HepG2 (cell line): ENCODE results near the gene TADA2A. TPM values are rescaled to one million over a fixed set of nuclear protein-coding genes. Genes with fewer than 3 reads are reported as not detected.

Experiments used
- ATF6 ChIP-seq: sonication (generic); formaldehyde crosslinking; conservative IDR thresholded peaks from 2 replicates; pipeline ENCODE4 v1.4.0; 2020; ENCODE audit warnings: missing genetic modification reagents
- IRF9 ChIP-seq: sonication (generic); formaldehyde crosslinking; IDR thresholded peaks from 2 replicates; pipeline ENCODE4 v1.8.0; 2022; ENCODE audit warnings: missing genetic modification reagents, mild to moderate bottlenecking, borderline replicate concordance
- MTF1 ChIP-seq: sonication (generic); formaldehyde crosslinking; IDR thresholded peaks from 2 replicates; pipeline ENCODE4 v1.5.0; 2020; ENCODE audit warnings: missing genetic modification reagents
- RFXANK ChIP-seq: IDR thresholded peaks from 2 replicates; pipeline ENCODE4 v1.6.1; 2016
- SP140L ChIP-seq: sonication (generic); formaldehyde crosslinking; IDR thresholded peaks from 2 replicates; pipeline ENCODE4 v1.4.0; 2020; ENCODE audit warnings: missing genetic modification reagents, borderline replicate concordance
- ZNF335 ChIP-seq: sonication (generic); formaldehyde crosslinking; IDR thresholded peaks from 2 replicates; pipeline ENCODE4 v1.4.0; 2020; ENCODE audit warnings: missing genetic modification reagents
- ZNF354B ChIP-seq: sonication (generic); formaldehyde crosslinking; IDR thresholded peaks from 2 replicates; pipeline ENCODE4 v1.8.0; 2022; ENCODE audit warnings: mild to moderate bottlenecking, missing genetic modification reagents
- ZNF746 ChIP-seq: sonication (generic); formaldehyde crosslinking; IDR thresholded peaks from 2 replicates; pipeline ENCODE4 v1.8.0; 2022; ENCODE audit warnings: mild to moderate bottlenecking, missing genetic modification reagents
- ZSCAN29 ChIP-seq: sonication (generic); formaldehyde crosslinking; conservative IDR thresholded peaks from 2 replicates; pipeline ENCODE4 v1.4.0; 2020; ENCODE audit warnings: mild to moderate bottlenecking, missing genetic modification reagents
- polyA plus RNA-seq, 8 experiments: library from polyadenylated mRNA; depleted of rRNA in 3 of 8; stranded (reverse) in 7 of 8; unstranded in 1 of 8; fragments of >200 nt; fragmentation: Illumina TruSeq in 4 of 8; extraction: Trizol in 4 of 8; gene quantifications; 2 replicates each; pipeline versions ENCODE4 v1.2.1 to v1.2.3, GENCODE V29; 2011 to 2016; ENCODE audit warnings: low read depth in 4 of 8, missing spikeins in 1 of 8, mixed read lengths in 1 of 8; ENCODE audit not compliant: insufficient read depth in 1 of 8
- total RNA-seq, 5 experiments: library from RNA; depleted of rRNA; stranded (reverse); fragments of >200 nt; fragmentation: Illumina TruSeq; extraction: Trizol; gene quantifications; 2 replicates each; pipeline ENCODE4 v1.2.3, GENCODE V29; 2016; ENCODE audit warnings: low read depth in 1 of 5
- TF ChIP-seq, protein P1 (sequence below): sonication (generic); formaldehyde crosslinking; IDR thresholded peaks from 2 replicates; pipeline ENCODE4 v1.4.0; 2020; ENCODE audit warnings: missing genetic modification reagents

Gene TADA2A
- total and polyA plus RNA-seq, 2 of the 13 experiments (the other 11 are each of a cell fraction or from before 2014, with no cell fraction given), result 8.0 to 14.0 TPM

GRCh38 chr17:37512442-37513068 lies 105.9 kb downstream of the TADA2A start (continued):
- TF ChIP-seq ZNF335, result no peak
- no peak for TF ChIP-seq MTF1 (CRISPR knock-in tag)
- no peak for TF ChIP-seq RFXANK (CRISPR knock-in tag)
- TF ChIP-seq IRF9, result 0 out of 2 replicates have a peak, but pooled peaks have one; percentile 46
- no peak for TF ChIP-seq ZNF354B
- TF ChIP-seq, protein P1, sequence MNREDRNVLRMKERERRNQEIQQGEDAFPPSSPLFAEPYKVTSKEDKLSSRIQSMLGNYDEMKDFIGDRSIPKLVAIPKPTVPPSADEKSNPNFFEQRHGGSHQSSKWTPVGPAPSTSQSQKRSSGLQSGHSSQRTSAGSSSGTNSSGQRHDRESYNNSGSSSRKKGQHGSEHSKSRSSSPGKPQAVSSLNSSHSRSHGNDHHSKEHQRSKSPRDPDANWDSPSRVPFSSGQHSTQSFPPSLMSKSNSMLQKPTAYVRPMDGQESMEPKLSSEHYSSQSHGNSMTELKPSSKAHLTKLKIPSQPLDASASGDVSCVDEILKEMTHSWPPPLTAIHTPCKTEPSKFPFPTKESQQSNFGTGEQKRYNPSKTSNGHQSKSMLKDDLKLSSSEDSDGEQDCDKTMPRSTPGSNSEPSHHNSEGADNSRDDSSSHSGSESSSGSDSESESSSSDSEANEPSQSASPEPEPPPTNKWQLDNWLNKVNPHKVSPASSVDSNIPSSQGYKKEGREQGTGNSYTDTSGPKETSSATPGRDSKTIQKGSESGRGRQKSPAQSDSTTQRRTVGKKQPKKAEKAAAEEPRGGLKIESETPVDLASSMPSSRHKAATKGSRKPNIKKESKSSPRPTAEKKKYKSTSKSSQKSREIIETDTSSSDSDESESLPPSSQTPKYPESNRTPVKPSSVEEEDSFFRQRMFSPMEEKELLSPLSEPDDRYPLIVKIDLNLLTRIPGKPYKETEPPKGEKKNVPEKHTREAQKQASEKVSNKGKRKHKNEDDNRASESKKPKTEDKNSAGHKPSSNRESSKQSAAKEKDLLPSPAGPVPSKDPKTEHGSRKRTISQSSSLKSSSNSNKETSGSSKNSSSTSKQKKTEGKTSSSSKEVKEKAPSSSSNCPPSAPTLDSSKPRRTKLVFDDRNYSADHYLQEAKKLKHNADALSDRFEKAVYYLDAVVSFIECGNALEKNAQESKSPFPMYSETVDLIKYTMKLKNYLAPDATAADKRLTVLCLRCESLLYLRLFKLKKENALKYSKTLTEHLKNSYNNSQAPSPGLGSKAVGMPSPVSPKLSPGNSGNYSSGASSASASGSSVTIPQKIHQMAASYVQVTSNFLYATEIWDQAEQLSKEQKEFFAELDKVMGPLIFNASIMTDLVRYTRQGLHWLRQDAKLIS (CRISPR knock-in tag), result no peak
- no peak for TF ChIP-seq ATF6 (CRISPR knock-in tag)
- no peak for TF ChIP-seq SP140L (CRISPR knock-in tag)
- TF ChIP-seq ZSCAN29, result no peak
- no peak for TF ChIP-seq ZNF746 (CRISPR knock-in tag)
